ENCODE data around the gene POU6F2. TPM values are rescaled to one million over a fixed set of nuclear protein-coding genes. Genes with fewer than 3 reads are reported as not detected.

POU6F2 gene
- total RNA-seq, 1 donor from 2014 or later = 1.1 TPM

DNA sequence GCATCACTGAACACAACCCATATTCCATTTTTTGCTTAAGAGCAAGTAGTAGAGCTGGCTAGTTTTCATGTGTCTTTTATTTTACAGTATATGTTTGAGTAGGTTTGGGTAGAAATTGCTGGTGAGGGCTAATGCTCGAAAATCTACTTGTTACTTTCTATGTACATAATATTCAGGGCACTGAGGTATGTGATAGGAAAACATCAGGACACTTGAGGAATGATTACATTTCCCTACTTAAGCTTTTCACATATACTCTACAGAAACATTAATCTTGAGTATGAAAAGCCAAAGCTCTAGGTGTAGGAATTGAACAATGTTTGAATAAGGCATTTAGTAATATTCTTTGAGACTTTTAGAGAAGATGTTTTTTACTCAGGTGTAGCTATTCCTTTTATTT, 73.6 kb downstream of the POU6F2 start:
- Mint-ChIP-seq H3K4me1 (ENCODE audit: unreplicated experiment) (no peaks in the 10 kb centered on the region), H3K27ac (ENCODE audit: unreplicated experiment) (no peak overlapping the region), H3K27me3 (ENCODE audit: unreplicated experiment) (no peaks in the 10 kb centered on the region), H3K36me3 (ENCODE audit: low read depth, unreplicated experiment) (no peaks in the 10 kb centered on the region), H3K9me3 (ENCODE audit: unreplicated experiment) (no peaks in the 10 kb centered on the region), H3K4me3 (ENCODE audit: unreplicated experiment) (no peak overlapping the region)
- TF ChIP-seq, protein P1, sequence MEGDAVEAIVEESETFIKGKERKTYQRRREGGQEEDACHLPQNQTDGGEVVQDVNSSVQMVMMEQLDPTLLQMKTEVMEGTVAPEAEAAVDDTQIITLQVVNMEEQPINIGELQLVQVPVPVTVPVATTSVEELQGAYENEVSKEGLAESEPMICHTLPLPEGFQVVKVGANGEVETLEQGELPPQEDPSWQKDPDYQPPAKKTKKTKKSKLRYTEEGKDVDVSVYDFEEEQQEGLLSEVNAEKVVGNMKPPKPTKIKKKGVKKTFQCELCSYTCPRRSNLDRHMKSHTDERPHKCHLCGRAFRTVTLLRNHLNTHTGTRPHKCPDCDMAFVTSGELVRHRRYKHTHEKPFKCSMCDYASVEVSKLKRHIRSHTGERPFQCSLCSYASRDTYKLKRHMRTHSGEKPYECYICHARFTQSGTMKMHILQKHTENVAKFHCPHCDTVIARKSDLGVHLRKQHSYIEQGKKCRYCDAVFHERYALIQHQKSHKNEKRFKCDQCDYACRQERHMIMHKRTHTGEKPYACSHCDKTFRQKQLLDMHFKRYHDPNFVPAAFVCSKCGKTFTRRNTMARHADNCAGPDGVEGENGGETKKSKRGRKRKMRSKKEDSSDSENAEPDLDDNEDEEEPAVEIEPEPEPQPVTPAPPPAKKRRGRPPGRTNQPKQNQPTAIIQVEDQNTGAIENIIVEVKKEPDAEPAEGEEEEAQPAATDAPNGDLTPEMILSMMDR (IDR thresholded peaks at IDR 0.05; ENCODE audit: unreplicated experiment) = no peak
- no peak for DNase-seq (ENCODE audit: low spot score)

DNA sequence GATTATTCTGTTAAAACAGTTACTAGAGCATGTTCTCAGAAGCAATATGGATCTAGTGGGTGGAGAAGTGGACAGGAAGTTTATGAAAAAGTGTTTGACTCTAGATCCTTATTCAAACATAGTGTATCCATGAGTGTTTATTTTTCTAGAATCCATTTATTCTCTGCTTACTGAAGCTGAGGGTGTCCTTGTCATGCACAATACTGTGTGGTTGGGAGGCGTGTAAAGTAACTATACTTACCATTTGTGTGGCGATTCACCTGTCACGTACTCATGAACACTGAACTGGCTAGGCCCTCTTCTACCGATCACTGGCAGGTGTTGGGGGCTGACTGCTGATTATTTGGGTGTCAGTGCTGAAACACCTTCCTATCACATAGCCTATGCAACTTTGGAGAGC, 74.0 kb downstream of the POU6F2 start:
- TF ChIP-seq, protein P1 (IDR thresholded peaks at IDR 0.05; ENCODE audit: unreplicated experiment) = no peak
- no peak for DNase-seq (ENCODE audit: low spot score)
- Mint-ChIP-seq H3K4me3 (ENCODE audit: unreplicated experiment) (no peak overlapping the region), H3K27me3 (ENCODE audit: unreplicated experiment) (no peaks in the 10 kb centered on the region), H3K27ac (ENCODE audit: unreplicated experiment) (no peak overlapping the region), H3K9me3 (ENCODE audit: unreplicated experiment) (no peaks in the 10 kb centered on the region), H3K4me1 (ENCODE audit: unreplicated experiment) (no peaks in the 10 kb centered on the region), H3K36me3 (ENCODE audit: low read depth, unreplicated experiment) (no peaks in the 10 kb centered on the region)

DNA sequence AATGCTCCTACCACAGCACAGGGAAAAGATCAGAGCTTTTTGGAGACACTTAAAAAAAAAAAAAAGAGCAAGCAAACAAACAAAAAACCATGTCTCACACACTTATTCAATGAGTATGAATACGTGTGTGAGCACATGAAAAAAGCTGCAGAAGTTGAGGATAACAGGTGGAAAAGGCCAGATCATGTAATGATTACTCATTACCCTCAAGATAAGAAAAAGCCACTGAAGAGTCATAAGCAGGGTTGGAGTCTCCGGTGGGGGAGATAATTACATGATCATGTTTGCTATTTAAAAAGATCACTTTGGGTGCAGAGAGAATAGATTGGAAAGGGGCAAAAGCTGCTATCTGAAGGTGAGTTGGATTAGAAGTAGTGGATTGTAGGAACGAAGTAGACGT, 77.0 kb downstream of the POU6F2 start:
- Mint-ChIP-seq H3K4me3 (ENCODE audit: unreplicated experiment) (no peak overlapping the region), H3K27me3 (ENCODE audit: unreplicated experiment) (no peaks in the 10 kb centered on the region), H3K4me1 (ENCODE audit: unreplicated experiment) (no peaks in the 10 kb centered on the region)

DNA sequence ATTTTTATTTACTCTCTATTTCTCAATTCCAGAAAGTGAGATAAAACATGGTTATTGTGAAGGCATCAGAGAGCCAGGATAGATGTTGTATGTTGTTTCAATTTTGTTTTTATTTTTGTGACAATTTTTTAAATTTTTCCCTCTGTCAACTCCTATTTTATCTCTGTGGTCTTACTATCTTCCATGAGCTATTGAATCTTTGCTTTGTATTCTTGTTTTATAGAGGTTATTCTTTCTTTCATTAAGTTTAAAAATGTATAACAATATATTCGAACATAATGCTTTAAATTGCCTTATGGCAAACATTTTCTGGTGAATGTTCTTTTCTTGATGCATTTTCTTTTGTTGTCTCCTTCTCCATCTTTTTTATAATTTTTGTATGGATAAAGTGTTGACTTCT, 78.4 kb downstream of the POU6F2 start:
- no peak for DNase-seq (ENCODE audit: low spot score)
- no peaks in the 10 kb centered on the region for H3K4me1 Mint-ChIP-seq (ENCODE audit: unreplicated experiment)
- no peaks in the 10 kb centered on the region for H3K36me3 Mint-ChIP-seq (ENCODE audit: low read depth, unreplicated experiment)
- H3K4me3 Mint-ChIP-seq (ENCODE audit: unreplicated experiment) = no peak overlapping the region
- H3K27me3 Mint-ChIP-seq (ENCODE audit: unreplicated experiment) = no peaks in the 10 kb centered on the region
- TF ChIP-seq, protein P1 (IDR thresholded peaks at IDR 0.05; ENCODE audit: unreplicated experiment) = no peak
- H3K27ac Mint-ChIP-seq (ENCODE audit: unreplicated experiment) = no peak overlapping the region
- no peaks in the 10 kb centered on the region for H3K9me3 Mint-ChIP-seq (ENCODE audit: unreplicated experiment)

More for the DNA sequence above, 77.0 kb downstream of the POU6F2 start:
- no peaks in the 10 kb centered on the region for H3K9me3 Mint-ChIP-seq (ENCODE audit: unreplicated experiment)
- H3K36me3 Mint-ChIP-seq (ENCODE audit: low read depth, unreplicated experiment) = no peaks in the 10 kb centered on the region
- no peak for DNase-seq (ENCODE audit: low spot score)
- no peak overlapping the region for H3K27ac Mint-ChIP-seq (ENCODE audit: unreplicated experiment)
- TF ChIP-seq, protein P1 (IDR thresholded peaks at IDR 0.05; ENCODE audit: unreplicated experiment) = no peak

DNA sequence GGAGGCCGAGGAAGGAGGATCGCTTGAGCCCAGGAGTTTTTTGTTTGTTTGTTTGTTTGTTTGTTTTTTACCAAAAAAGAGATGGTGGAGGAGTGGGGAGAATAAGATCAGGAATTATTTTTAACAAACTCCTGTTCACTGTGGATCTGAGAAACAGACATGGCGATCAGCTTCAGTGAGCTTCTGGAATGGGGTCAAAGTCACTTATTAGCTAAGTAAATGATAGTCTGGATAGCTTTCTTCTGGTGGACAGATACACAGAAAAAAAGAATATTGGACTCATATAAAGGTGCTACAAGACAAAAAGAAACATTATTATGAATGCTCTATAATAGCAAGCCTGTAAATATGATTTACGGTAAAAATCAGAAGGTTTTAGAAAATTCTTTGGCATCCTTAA, 85.1 kb downstream of the POU6F2 start:
- no peaks in the 10 kb centered on the region for H3K27me3 Mint-ChIP-seq (ENCODE audit: unreplicated experiment)
- H3K4me3 Mint-ChIP-seq (ENCODE audit: unreplicated experiment) = no peak overlapping the region
- no peaks in the 10 kb centered on the region for H3K36me3 Mint-ChIP-seq (ENCODE audit: low read depth, unreplicated experiment)

More for the DNA sequence above, 85.1 kb downstream of the POU6F2 start:
- DNase-seq (ENCODE audit: low spot score) = no peak
- Mint-ChIP-seq H3K27ac (ENCODE audit: unreplicated experiment) (no peak overlapping the region), H3K4me1 (ENCODE audit: unreplicated experiment) (no peaks in the 10 kb centered on the region), H3K9me3 (ENCODE audit: unreplicated experiment) (no peaks in the 10 kb centered on the region)
- TF ChIP-seq, protein P1 (IDR thresholded peaks at IDR 0.05; ENCODE audit: unreplicated experiment) = no peak
